ENCODE data around the gene B3GAT2. TPM values are rescaled to one million over a fixed set of nuclear protein-coding genes. Genes with fewer than 3 reads are reported as not detected.

B3GAT2 gene
- total and polyA plus RNA-seq, 2 donors (not counting 1 experiment from before 2014, with no cell fraction given), result not detected

GRCh38 chr6:70860920-70861319, 95.9 kb downstream of the B3GAT2 start:
- no peak for TF ChIP-seq EZH2 (IDR thresholded peaks at IDR 0.05; ENCODE audit: low read length, missing control alignments)
- TF ChIP-seq, protein P1, sequence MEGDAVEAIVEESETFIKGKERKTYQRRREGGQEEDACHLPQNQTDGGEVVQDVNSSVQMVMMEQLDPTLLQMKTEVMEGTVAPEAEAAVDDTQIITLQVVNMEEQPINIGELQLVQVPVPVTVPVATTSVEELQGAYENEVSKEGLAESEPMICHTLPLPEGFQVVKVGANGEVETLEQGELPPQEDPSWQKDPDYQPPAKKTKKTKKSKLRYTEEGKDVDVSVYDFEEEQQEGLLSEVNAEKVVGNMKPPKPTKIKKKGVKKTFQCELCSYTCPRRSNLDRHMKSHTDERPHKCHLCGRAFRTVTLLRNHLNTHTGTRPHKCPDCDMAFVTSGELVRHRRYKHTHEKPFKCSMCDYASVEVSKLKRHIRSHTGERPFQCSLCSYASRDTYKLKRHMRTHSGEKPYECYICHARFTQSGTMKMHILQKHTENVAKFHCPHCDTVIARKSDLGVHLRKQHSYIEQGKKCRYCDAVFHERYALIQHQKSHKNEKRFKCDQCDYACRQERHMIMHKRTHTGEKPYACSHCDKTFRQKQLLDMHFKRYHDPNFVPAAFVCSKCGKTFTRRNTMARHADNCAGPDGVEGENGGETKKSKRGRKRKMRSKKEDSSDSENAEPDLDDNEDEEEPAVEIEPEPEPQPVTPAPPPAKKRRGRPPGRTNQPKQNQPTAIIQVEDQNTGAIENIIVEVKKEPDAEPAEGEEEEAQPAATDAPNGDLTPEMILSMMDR (conservative IDR thresholded peaks at IDR 0.05 in 1 of 2, IDR thresholded peaks at IDR 0.05 in 1 of 2; ENCODE audit: low read depth in 1 of 2, low read length in 2 of 2), result no peak
- H3K9me3 ChIP-seq (ENCODE audit: control insufficient read depth, insufficient read depth, low read depth, low read length), result no peaks in the 10 kb centered on the region
- no peak overlapping the region for H3K27ac ChIP-seq (ENCODE audit: insufficient read depth, low read length)
- H3K4me1 ChIP-seq (ENCODE audit: control insufficient read depth, extremely low read depth, insufficient read depth, low read length), result no peaks in the 10 kb centered on the region
- no peak overlapping the region for H2AFZ ChIP-seq (ENCODE audit: low read length)
- DNase-seq (ENCODE audit: low read depth in 2 of 2), result no peak
- no peaks in the 10 kb centered on the region for H3K79me2 ChIP-seq (ENCODE audit: control insufficient read depth, insufficient read depth, low read length)
- H3K4me3 ChIP-seq (replicated peaks in 1 of 4; ENCODE audit: control extremely low read depth in 1 of 4, insufficient read depth in 1 of 4, low read depth in 3 of 4, low read length in 4 of 4), result no peak overlapping the region
- H3K9ac ChIP-seq (ENCODE audit: insufficient read depth, low read length), result no peak overlapping the region
- no peaks in the 10 kb centered on the region for H3K36me3 ChIP-seq (ENCODE audit: control insufficient read depth, insufficient read depth, low read length)
- H3K4me2 ChIP-seq (ENCODE audit: extremely low read depth, insufficient read depth, low read length), result no peak overlapping the region
- H4K20me1 ChIP-seq (ENCODE audit: control insufficient read depth, extremely low read depth, insufficient read depth, low read length), result no peaks in the 10 kb centered on the region
- H3K27me3 ChIP-seq (ENCODE audit: control insufficient read depth, insufficient read depth, low read length), result no peaks in the 10 kb centered on the region

GRCh38 chr6:70860045-70860444, 96.8 kb downstream of the B3GAT2 start:
- DNase-seq (ENCODE audit: low read depth in 2 of 2), result peak in 1 of 2 donors; percentile 29
- no peak overlapping the region for H3K27ac ChIP-seq (ENCODE audit: insufficient read depth, low read length)
- no peaks in the 10 kb centered on the region for H3K27me3 ChIP-seq (ENCODE audit: control insufficient read depth, insufficient read depth, low read length)
- no peaks in the 10 kb centered on the region for H3K79me2 ChIP-seq (ENCODE audit: control insufficient read depth, insufficient read depth, low read length)
- H3K9me3 ChIP-seq (ENCODE audit: control insufficient read depth, insufficient read depth, low read depth, low read length), result no peaks in the 10 kb centered on the region
- H3K4me3 ChIP-seq (replicated peaks in 1 of 4; ENCODE audit: control extremely low read depth in 1 of 4, insufficient read depth in 1 of 4, low read depth in 3 of 4, low read length in 4 of 4), result no peak overlapping the region
- H3K4me1 ChIP-seq (ENCODE audit: control insufficient read depth, extremely low read depth, insufficient read depth, low read length), result no peaks in the 10 kb centered on the region
- no peaks in the 10 kb centered on the region for H4K20me1 ChIP-seq (ENCODE audit: control insufficient read depth, extremely low read depth, insufficient read depth, low read length)
- TF ChIP-seq, protein P1 (conservative IDR thresholded peaks at IDR 0.05 in 1 of 2, IDR thresholded peaks at IDR 0.05 in 1 of 2; ENCODE audit: low read depth in 1 of 2, low read length in 2 of 2), result no peak
- TF ChIP-seq EZH2 (IDR thresholded peaks at IDR 0.05; ENCODE audit: low read length, missing control alignments), result no peak
- no peak overlapping the region for H3K9ac ChIP-seq (ENCODE audit: insufficient read depth, low read length)
- H3K36me3 ChIP-seq (ENCODE audit: control insufficient read depth, insufficient read depth, low read length), result no peaks in the 10 kb centered on the region
- H2AFZ ChIP-seq (ENCODE audit: low read length), result no peak overlapping the region
- no peak overlapping the region for H3K4me2 ChIP-seq (ENCODE audit: extremely low read depth, insufficient read depth, low read length)

DNA sequence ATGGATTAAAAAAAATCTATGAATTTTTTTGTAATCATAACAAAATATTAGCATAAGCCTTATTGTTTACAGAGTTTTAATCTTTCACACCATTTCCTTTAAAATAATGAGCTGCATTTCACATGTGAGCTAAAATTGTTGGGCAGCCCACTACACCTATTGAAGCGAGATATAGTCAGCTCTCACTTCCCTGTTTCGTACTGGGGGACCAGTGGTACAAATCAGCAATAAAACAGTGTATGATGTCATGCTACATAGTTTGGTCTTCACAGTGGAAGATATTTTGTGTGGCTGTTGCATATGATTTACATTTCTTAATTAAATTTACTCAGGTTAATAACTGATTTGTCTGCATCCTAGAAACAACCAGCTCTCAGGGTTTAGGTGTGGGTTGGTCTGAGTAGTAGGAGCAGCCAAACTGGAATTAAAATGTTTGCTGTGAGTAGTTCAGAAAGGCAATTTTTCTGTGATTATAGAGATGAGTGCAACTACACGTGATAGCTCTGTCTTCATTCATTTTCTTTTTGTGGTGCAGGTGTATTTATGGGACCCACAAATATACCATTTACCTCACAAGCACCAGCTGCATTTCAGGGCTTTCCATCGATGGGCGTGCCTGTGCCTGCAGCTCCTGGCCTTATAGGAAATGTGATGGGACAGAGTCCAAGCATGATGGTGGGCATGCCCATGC, 99.3 kb downstream of the B3GAT2 start:
- no peak overlapping the region for H3K4me2 ChIP-seq (ENCODE audit: extremely low read depth, insufficient read depth, low read length)
- H3K36me3 ChIP-seq (ENCODE audit: control insufficient read depth, insufficient read depth, low read length), result no peaks in the 10 kb centered on the region
- no peak for TF ChIP-seq EZH2 (IDR thresholded peaks at IDR 0.05; ENCODE audit: low read length, missing control alignments)
- TF ChIP-seq, protein P1 (conservative IDR thresholded peaks at IDR 0.05 in 1 of 2, IDR thresholded peaks at IDR 0.05 in 1 of 2; ENCODE audit: low read depth in 1 of 2, low read length in 2 of 2), result no peak
- no peaks in the 10 kb centered on the region for H4K20me1 ChIP-seq (ENCODE audit: control insufficient read depth, extremely low read depth, insufficient read depth, low read length)
- H3K9ac ChIP-seq (ENCODE audit: insufficient read depth, low read length), result no peak overlapping the region
- no peaks in the 10 kb centered on the region for H3K27me3 ChIP-seq (ENCODE audit: control insufficient read depth, insufficient read depth, low read length)
- H3K79me2 ChIP-seq (ENCODE audit: control insufficient read depth, insufficient read depth, low read length), result no peaks in the 10 kb centered on the region
- no peak overlapping the region for H3K4me3 ChIP-seq (replicated peaks in 1 of 4; ENCODE audit: control extremely low read depth in 1 of 4, insufficient read depth in 1 of 4, low read depth in 3 of 4, low read length in 4 of 4)
- H3K4me1 ChIP-seq (ENCODE audit: control insufficient read depth, extremely low read depth, insufficient read depth, low read length), result no peaks in the 10 kb centered on the region
- no peaks in the 10 kb centered on the region for H3K9me3 ChIP-seq (ENCODE audit: control insufficient read depth, insufficient read depth, low read depth, low read length)
- no peak overlapping the region for H3K27ac ChIP-seq (ENCODE audit: insufficient read depth, low read length)
- no peak overlapping the region for H2AFZ ChIP-seq (ENCODE audit: low read length)
- DNase-seq (ENCODE audit: low read depth in 2 of 2), result no peak
